IMR-90 (cell line): ENCODE data around the gene DIAPH2.

Experiments
- POLR2A ChIP-seq: IDR thresholded peaks from 2 replicates; pipeline ENCODE4 v1.6.1; 2012; ENCODE audit warnings: mild to moderate bottlenecking, low read depth, low read length
- TF ChIP-seq, protein P1 (sequence below): conservative IDR thresholded peaks from 2 replicates; pipeline ENCODE4 v1.5.1; 2012; ENCODE audit warnings: mild to moderate bottlenecking, low read depth, low read length, improper control_type of control experiment

DNA sequence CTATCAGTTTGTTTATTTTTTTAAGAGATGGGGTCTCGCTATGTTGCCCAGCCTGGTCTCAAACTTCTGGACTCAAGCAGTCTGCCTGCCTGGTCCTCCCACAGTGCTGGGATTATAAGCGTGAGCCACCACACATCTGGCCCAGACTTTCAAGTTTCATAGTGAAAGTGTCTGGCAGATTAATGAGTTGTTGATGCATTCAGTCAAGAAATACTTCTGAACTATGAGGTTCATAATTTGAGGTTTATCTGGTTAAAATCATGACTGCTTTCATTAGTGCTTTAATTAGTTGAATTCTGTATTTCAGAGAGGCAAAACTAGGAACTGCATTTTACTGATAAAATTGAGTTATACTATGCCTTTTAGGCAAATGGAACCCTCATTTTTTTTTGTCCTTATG, 837.7 kb downstream of the DIAPH2 start:
- TF ChIP-seq, protein P1, sequence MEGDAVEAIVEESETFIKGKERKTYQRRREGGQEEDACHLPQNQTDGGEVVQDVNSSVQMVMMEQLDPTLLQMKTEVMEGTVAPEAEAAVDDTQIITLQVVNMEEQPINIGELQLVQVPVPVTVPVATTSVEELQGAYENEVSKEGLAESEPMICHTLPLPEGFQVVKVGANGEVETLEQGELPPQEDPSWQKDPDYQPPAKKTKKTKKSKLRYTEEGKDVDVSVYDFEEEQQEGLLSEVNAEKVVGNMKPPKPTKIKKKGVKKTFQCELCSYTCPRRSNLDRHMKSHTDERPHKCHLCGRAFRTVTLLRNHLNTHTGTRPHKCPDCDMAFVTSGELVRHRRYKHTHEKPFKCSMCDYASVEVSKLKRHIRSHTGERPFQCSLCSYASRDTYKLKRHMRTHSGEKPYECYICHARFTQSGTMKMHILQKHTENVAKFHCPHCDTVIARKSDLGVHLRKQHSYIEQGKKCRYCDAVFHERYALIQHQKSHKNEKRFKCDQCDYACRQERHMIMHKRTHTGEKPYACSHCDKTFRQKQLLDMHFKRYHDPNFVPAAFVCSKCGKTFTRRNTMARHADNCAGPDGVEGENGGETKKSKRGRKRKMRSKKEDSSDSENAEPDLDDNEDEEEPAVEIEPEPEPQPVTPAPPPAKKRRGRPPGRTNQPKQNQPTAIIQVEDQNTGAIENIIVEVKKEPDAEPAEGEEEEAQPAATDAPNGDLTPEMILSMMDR = no peak
- TF ChIP-seq POLR2A = no peak
